ENCODE data around the gene VSIG10. TPM values are rescaled to one million over a fixed set of nuclear protein-coding genes. Genes with fewer than 3 reads are reported as not detected.

VSIG10 gene
- total RNA-seq, 1 experiment from 2014 or later: 32.6 TPM

DNA sequence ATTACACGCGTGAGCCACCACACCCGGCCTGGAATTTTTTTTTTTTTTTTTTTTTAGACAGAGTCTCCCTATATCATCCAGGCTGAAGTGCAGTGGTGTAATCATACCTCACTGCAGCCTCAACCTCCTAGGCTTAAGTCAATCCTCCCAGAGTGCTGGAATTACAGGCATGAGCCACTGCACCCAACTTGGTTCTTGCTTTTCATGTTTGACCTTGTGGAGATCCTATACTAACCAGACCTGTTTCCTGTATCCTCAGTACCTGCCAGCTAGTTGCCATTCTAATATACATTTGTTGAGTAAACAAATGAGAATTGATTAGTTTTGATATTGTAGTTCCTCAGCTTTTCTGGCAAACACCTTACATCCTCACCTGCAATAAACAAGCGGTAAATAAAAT, 3.2 kb upstream of the VSIG10 start:
- Histone ChIP-seq H3K27me3 (replicated peaks; ENCODE audit: control insufficient read depth, insufficient read depth, low read length) (no peaks in the 10 kb centered on the region), H3K9me3 (no peaks in the 10 kb centered on the region), H3K36me3 (ENCODE audit: control insufficient read depth, insufficient read depth, low read length) (no peaks in the 10 kb centered on the region), H3K4me3 (ENCODE audit: low read depth, low read length) (no peak overlapping the region), H3K4me1 (peaks cover 20% of the 10 kb centered on the region)
- ChIA-PET POLR2A (no interaction called here), CTCF (no interaction called here)
- Mint-ChIP-seq H3K4me3 (ENCODE audit: unreplicated experiment) (no peak overlapping the region), H3K9me3 (ENCODE audit: unreplicated experiment) (no peaks in the 10 kb centered on the region), H3K27me3 (ENCODE audit: insufficient read depth, unreplicated experiment) (no peaks in the 10 kb centered on the region), H3K36me3 (ENCODE audit: insufficient read depth, unreplicated experiment) (no peaks in the 10 kb centered on the region), H3K4me1 (ENCODE audit: low read depth, unreplicated experiment) (no peaks in the 10 kb centered on the region), H3K27ac (ENCODE audit: unreplicated experiment) (no peak overlapping the region)
- DNase-seq: no peak
- TF ChIP-seq, protein P1, sequence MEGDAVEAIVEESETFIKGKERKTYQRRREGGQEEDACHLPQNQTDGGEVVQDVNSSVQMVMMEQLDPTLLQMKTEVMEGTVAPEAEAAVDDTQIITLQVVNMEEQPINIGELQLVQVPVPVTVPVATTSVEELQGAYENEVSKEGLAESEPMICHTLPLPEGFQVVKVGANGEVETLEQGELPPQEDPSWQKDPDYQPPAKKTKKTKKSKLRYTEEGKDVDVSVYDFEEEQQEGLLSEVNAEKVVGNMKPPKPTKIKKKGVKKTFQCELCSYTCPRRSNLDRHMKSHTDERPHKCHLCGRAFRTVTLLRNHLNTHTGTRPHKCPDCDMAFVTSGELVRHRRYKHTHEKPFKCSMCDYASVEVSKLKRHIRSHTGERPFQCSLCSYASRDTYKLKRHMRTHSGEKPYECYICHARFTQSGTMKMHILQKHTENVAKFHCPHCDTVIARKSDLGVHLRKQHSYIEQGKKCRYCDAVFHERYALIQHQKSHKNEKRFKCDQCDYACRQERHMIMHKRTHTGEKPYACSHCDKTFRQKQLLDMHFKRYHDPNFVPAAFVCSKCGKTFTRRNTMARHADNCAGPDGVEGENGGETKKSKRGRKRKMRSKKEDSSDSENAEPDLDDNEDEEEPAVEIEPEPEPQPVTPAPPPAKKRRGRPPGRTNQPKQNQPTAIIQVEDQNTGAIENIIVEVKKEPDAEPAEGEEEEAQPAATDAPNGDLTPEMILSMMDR (IDR thresholded peaks at IDR 0.05; ENCODE audit: insufficient read depth in 1 of 2, low read depth in 1 of 2, low read length in 1 of 2, severe bottlenecking in 1 of 2, unreplicated experiment in 1 of 2): no peak
- BruUV-seq (replicated peaks): no TSS peak
- intact Hi-C loops (cut with micrococcal nuclease; ENCODE audit: unreplicated experiment): no loop called here

DNA sequence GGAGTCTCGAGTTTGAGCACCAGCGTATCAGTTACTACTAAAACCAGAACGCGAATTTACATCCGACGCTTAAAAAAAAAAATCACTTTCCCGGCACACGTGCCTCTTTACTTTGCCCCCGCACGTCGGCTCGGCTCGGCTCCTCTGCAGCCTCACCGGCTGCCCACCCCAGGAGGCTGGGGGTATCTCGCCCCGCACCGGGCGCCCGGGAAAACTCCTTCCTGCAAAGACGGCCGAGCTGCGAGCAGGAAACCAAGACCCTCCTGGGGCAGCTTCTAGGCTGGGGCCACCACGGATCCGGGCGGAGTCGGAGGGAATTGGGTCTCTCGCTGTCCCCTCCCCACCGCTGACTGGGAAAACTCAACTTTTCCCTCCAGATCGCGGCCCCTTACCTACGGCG, 610 bp downstream of the VSIG10 start:
- no peaks in the 10 kb centered on the region for H3K27me3 Mint-ChIP-seq (ENCODE audit: insufficient read depth, unreplicated experiment)
- Histone ChIP-seq H3K27me3 (replicated peaks; ENCODE audit: control insufficient read depth, insufficient read depth, low read length) (no peaks in the 10 kb centered on the region), H3K4me3 (ENCODE audit: low read depth, low read length) (peak overlapping the region; percentile 93), H3K36me3 (ENCODE audit: control insufficient read depth, insufficient read depth, low read length) (no peaks in the 10 kb centered on the region), H3K9me3 (no peaks in the 10 kb centered on the region), H3K4me1 (peaks cover 36% of the 10 kb centered on the region)
- DNase-seq: no peak
- peaks cover 4% of the 10 kb centered on the region for H3K4me1 Mint-ChIP-seq (ENCODE audit: low read depth, unreplicated experiment)
- H3K4me3 Mint-ChIP-seq (ENCODE audit: unreplicated experiment): peak overlapping the region; percentile 83
- intact Hi-C loops (cut with micrococcal nuclease; ENCODE audit: unreplicated experiment): loop anchor here (2.0 kb wide), 1 partner anchor 40 kb away; no protein-coding TSS in a partner anchor
- no TSS peak for BruUV-seq (replicated peaks)
- TF ChIP-seq, protein P1 (IDR thresholded peaks at IDR 0.05; ENCODE audit: insufficient read depth in 1 of 2, low read depth in 1 of 2, low read length in 1 of 2, severe bottlenecking in 1 of 2, unreplicated experiment in 1 of 2): no peak
- H3K27ac Mint-ChIP-seq (ENCODE audit: unreplicated experiment): peak overlapping the region; percentile 64
- CTCF ChIA-PET: interaction anchor here (1.8 kb wide), 1 partner anchor 18 kb away, joined by 5 read pairs; no protein-coding TSS in a partner anchor
- POLR2A ChIA-PET: interaction anchor here (0.7 to 2.1 kb wide), 3 partner anchors 32 to 41 kb away, joined by 3 to 6 read pairs (median 5); no protein-coding TSS in a partner anchor
- no peaks in the 10 kb centered on the region for H3K36me3 Mint-ChIP-seq (ENCODE audit: insufficient read depth, unreplicated experiment)
- no peaks in the 10 kb centered on the region for H3K9me3 Mint-ChIP-seq (ENCODE audit: unreplicated experiment)

DNA sequence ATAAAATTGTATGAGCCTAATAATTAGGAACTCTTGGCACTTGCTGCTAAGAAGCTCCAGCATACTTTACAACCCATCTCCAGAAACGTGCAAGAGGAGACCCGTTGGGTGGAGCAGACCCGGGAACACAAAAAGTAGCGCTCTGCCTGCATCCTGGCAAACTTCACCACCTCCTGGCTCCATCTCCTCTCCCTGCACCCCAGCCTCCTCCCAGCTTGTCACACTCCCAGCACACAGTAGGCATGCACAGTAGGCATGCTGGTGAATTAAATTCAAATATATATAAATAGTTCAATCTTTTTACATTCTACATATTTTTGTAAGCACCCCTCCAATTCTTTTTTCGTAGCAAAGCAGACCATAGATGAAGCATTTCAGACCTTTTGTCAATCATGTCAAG, 1.2 kb downstream of the VSIG10 start:
- BruUV-seq (replicated peaks): TSS peak; percentile 60
- intact Hi-C loops (cut with micrococcal nuclease; ENCODE audit: unreplicated experiment): loop anchor here (2.0 kb wide), 1 partner anchor 40 kb away; no protein-coding TSS in a partner anchor
- Mint-ChIP-seq H3K27me3 (ENCODE audit: insufficient read depth, unreplicated experiment) (no peaks in the 10 kb centered on the region), H3K36me3 (ENCODE audit: insufficient read depth, unreplicated experiment) (no peaks in the 10 kb centered on the region), H3K4me1 (ENCODE audit: low read depth, unreplicated experiment) (peaks cover 6% of the 10 kb centered on the region), H3K9me3 (ENCODE audit: unreplicated experiment) (no peaks in the 10 kb centered on the region), H3K4me3 (ENCODE audit: unreplicated experiment) (peak overlapping the region; percentile 83), H3K27ac (ENCODE audit: unreplicated experiment) (peak overlapping the region; percentile 64)
- Histone ChIP-seq H3K9me3 (no peaks in the 10 kb centered on the region), H3K4me3 (ENCODE audit: low read depth, low read length) (peak overlapping the region; percentile 93), H3K4me1 (peaks cover 37% of the 10 kb centered on the region), H3K36me3 (ENCODE audit: control insufficient read depth, insufficient read depth, low read length) (no peaks in the 10 kb centered on the region), H3K27me3 (replicated peaks; ENCODE audit: control insufficient read depth, insufficient read depth, low read length) (no peaks in the 10 kb centered on the region)
- DNase-seq: no peak
- POLR2A ChIA-PET: interaction anchor here (2.1 kb wide), 1 partner anchor 38 kb away, joined by 6 read pairs; no protein-coding TSS in a partner anchor
- CTCF ChIA-PET: interaction anchor here (1.8 kb wide), 1 partner anchor 18 kb away, joined by 5 read pairs; no protein-coding TSS in a partner anchor
- TF ChIP-seq, protein P1 (IDR thresholded peaks at IDR 0.05; ENCODE audit: insufficient read depth in 1 of 2, low read depth in 1 of 2, low read length in 1 of 2, severe bottlenecking in 1 of 2, unreplicated experiment in 1 of 2): no peak

Data from Caco-2 (cell line).